Natural killer cell (primary cell): ENCODE data around the gene KLHL21. TPM values are rescaled to one million over a fixed set of nuclear protein-coding genes. Genes with fewer than 3 reads are reported as not detected.

ENCODE experiments used
- ATAC-seq, 3 donors: fragments of 150-1000 bp in 2 of 3; fragments of 200-7000 bp in 1 of 3; cut with Tn5 transposase; 1 replicate in 1 of 3; 2 replicates in 2 of 3; pipeline ENCODE4 v1.10.0; 2021; ENCODE audit warnings: mild to moderate bottlenecking in 2 of 3, moderate library complexity in 2 of 3
- DNase-seq, 2 donors: peaks; one replicate each; pipeline versions ENCODE4 v3.0.0 to v3.0.0-alpha.2; 2013 to 2021; ENCODE audit warnings: mixed read lengths in 1 of 2
- H3K27ac ChIP-seq: one replicate; pipeline ENCODE4 v1.5.1; 2013; ENCODE audit warnings: mild to moderate bottlenecking, low read length
- H3K27me3 ChIP-seq: one replicate; pipeline ENCODE4 v1.6.1; 2013; ENCODE audit warnings: low read length; ENCODE audit not compliant: control insufficient read depth, insufficient read depth
- H3K36me3 ChIP-seq: one replicate; pipeline ENCODE4 v1.6.1; 2013; ENCODE audit warnings: low read length; ENCODE audit not compliant: control insufficient read depth, insufficient read depth
- H3K4me1 ChIP-seq: one replicate; pipeline ENCODE4 v1.6.1; 2013; ENCODE audit warnings: low read length; ENCODE audit not compliant: control insufficient read depth, insufficient read depth
- H3K4me3 ChIP-seq: one replicate; pipeline ENCODE4 v1.5.1; 2013; ENCODE audit warnings: low read length
- H3K9me3 ChIP-seq: one replicate; pipeline ENCODE4 v1.6.1; 2013; ENCODE audit warnings: low read length; ENCODE audit not compliant: control insufficient read depth, insufficient read depth
- H3K27ac Mint-ChIP-seq, 2 donors: one replicate each; pipeline ENCODE4 v1.8.0; 2022; ENCODE audit warnings: mild to moderate bottlenecking in 2 of 2, mixed read lengths in 2 of 2, moderate library complexity in 1 of 2
- H3K27me3 Mint-ChIP-seq, 2 donors: one replicate each; pipeline ENCODE4 v1.8.0; 2022; ENCODE audit warnings: low read depth in 2 of 2, mixed read lengths in 2 of 2
- H3K36me3 Mint-ChIP-seq: one replicate; pipeline ENCODE4 v1.8.0; 2022; ENCODE audit warnings: mixed read lengths
- H3K4me1 Mint-ChIP-seq, 2 donors: one replicate each; pipeline ENCODE4 v1.8.0; 2022; ENCODE audit warnings: mixed read lengths in 2 of 2
- H3K4me3 Mint-ChIP-seq: one replicate; pipeline ENCODE4 v1.8.0; 2022; ENCODE audit warnings: mild to moderate bottlenecking, moderate library complexity, mixed read lengths
- H3K9me3 Mint-ChIP-seq, 2 donors: one replicate each; pipeline ENCODE4 v1.8.0; 2022; ENCODE audit warnings: mixed read lengths in 2 of 2
- CTCF ChIP-seq: fragments of 200-600 bp; IDR thresholded peaks from one replicate; pipeline ENCODE4 v1.8.0; 2022; ENCODE audit warnings: antibody characterized with exemption
- WGBS: methylation state at CpG from one replicate; pipeline ENCODE4 v1.1.7; 2013; ENCODE audit warnings: missing lambda C conversion rate; ENCODE audit not compliant: insufficient coverage; 5-methylcytosine and 5-hydroxymethylcytosine counted together
- intact Hi-C: fragments of 100-400 bp; cut with micrococcal nuclease; formaldehyde crosslinking; loops from one replicate; pipeline ENCODE4 v1.14.2; 2022
- total RNA-seq, 4 donors: library from RNA; stranded (reverse); fragments of 120-200 nt in 1 of 4; gene quantifications; one replicate each; pipeline versions ENCODE4 v1.2.3 to v1.2.4, GENCODE V29; 2013 to 2022

Gene KLHL21
- 10 to 100 TPM; 23.5 to 37.8 (median 28.9) TPM for total RNA-seq
- 12.2 TPM for total RNA-seq (2013)

DNA sequence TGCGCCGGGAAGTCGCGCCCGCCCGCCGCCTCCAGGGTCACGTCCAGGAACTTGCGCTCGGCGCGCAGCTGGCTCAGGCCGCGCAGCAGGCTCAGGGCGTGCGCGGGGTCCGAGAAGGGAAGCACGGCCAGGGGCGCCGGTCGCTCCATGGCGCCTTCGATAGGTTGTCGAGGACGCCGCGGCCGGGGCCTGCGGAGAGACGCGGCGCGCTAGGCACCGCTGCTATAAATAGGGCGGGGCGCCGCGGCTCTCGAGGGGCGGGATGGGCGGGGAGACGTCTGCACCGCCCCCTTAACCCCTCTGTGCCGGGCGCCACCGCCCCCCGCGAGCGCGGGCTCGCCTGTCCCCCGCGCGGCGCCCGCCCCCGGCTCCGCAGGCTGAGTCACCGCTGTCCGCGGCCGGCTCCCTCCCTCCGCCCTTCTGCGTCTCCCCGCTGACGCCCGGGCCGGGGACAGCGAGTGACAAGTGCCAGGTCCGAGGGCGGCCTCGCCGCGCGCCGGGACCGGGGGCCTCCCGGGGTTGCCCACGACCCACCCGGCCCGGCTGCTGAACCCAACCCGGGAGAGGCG lies at the start of gene KLHL21:
Gene KLHL21 (minus strand): TSS at position 201 of the 569 bp plus-strand sequence. CDS start 52 bp downstream, at position 149.
- Histone ChIP-seq H3K36me3 (peaks cover 6% of the 10 kb centered on the region), H3K27ac (peak within 1 kb of the TSS; percentile 96), H3K9me3 (no peaks in the 10 kb centered on the region), H3K4me1 (peaks cover 44% of the 10 kb centered on the region), H3K27me3 (no peaks in the 10 kb centered on the region), H3K4me3 (peak within 1 kb of the TSS; percentile 82)
- H3K4me1 Mint-ChIP-seq = peaks cover 42% of the 10 kb centered on the region in 2 donors
- intact Hi-C loops = loop anchor here (1.0 to 5.0 kb wide), 3 partner anchors 11 to 575 kb away; partner anchors contain the start of genes CAMTA1 and PHF13
- no peaks in the 10 kb centered on the region for H3K36me3 Mint-ChIP-seq
- H3K4me3 Mint-ChIP-seq = peak within 1 kb of the TSS; percentile 98
- H3K27ac Mint-ChIP-seq = peak within 1 kb of the TSS; percentile 93 to 99
- H3K27me3 Mint-ChIP-seq = no peaks in the 10 kb centered on the region
- ATAC-seq = peak; percentile 65 to 87 (median 73)
- peak; percentile 90 to 92 for DNase-seq
- TF ChIP-seq CTCF = no peak
- under 1% methylated on average over 84 of the region's 84 CpGs for WGBS
- no peaks in the 10 kb centered on the region for H3K9me3 Mint-ChIP-seq

DNA sequence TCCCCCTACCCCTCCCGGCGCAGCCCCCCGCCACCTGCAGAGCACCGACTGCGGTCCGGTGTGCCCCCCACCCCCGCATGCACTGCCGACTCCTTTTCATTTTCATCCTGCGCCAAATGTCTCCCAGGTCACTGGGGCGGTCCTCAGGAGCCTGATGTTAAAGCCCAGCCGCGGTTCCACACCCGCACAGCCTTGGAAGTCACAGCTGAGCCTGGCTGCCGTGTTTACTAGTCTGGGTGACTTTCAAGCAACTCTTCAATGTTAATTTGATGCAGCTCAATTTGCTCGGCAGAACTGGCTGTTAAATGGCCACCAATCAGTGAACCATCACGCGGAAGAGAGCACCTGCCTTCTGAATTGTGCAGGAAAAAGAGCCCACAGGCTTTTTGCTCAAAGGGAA lies 49.2 kb upstream of the KLHL21 start:
- H3K4me3 Mint-ChIP-seq = no peak overlapping the region
- intact Hi-C loops = no loop called here
- no peak for TF ChIP-seq CTCF
- Histone ChIP-seq H3K36me3 (peaks cover 21% of the 10 kb centered on the region), H3K9me3 (no peaks in the 10 kb centered on the region), H3K4me1 (no peaks in the 10 kb centered on the region), H3K4me3 (no peak overlapping the region), H3K27ac (no peak overlapping the region), H3K27me3 (no peaks in the 10 kb centered on the region)
- no peaks in the 10 kb centered on the region for H3K9me3 Mint-ChIP-seq
- H3K36me3 Mint-ChIP-seq = no peaks in the 10 kb centered on the region
- H3K4me1 Mint-ChIP-seq = no peaks in the 10 kb centered on the region
- H3K27me3 Mint-ChIP-seq = no peaks in the 10 kb centered on the region
- H3K27ac Mint-ChIP-seq = no peak overlapping the region
- 98% methylated on average over 17 of the region's 17 CpGs for whole genome bisulfite sequencing
- ATAC-seq = no peak
- DNase-seq = no peak

DNA sequence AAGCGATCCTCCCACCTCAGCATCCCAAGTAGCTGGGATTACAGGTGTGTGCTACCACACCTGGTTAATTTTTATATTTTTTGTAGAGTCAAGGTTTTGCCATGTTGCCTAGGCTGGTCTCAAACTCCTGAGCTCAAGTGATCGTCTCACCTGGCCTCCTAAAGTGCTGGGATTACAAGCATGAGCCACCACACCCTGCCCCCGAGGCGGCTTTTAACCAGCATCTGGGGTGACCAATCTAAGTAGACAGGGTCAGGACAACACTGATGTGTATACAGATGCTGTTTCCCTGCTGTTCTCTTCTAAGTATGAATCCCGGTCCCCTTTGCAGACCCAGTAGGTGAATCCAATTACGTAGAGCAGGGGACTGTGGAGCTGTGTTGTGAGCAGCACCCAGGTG lies 45.9 kb upstream of the KLHL21 start:
- no peaks in the 10 kb centered on the region for H3K36me3 Mint-ChIP-seq
- ATAC-seq = no peak
- DNase-seq = no peak
- Histone ChIP-seq H3K9me3 (no peaks in the 10 kb centered on the region), H3K36me3 (peaks cover 28% of the 10 kb centered on the region), H3K4me3 (no peak overlapping the region), H3K27ac (no peak overlapping the region), H3K4me1 (no peaks in the 10 kb centered on the region), H3K27me3 (no peaks in the 10 kb centered on the region)
- no peaks in the 10 kb centered on the region for H3K4me1 Mint-ChIP-seq
- WGBS = 88% methylated on average over 6 of the region's 6 CpGs
- no peak overlapping the region for H3K4me3 Mint-ChIP-seq
- TF ChIP-seq CTCF = no peak
- intact Hi-C loops = no loop called here
- no peak overlapping the region for H3K27ac Mint-ChIP-seq
- no peaks in the 10 kb centered on the region for H3K27me3 Mint-ChIP-seq
- no peaks in the 10 kb centered on the region for H3K9me3 Mint-ChIP-seq
